HG02642 (cell line): ENCODE data around the gene GUF1.

Source experiments
- ATAC-seq: cut with Tn5 transposase; IDR thresholded peaks from one replicate; pipeline ENCODE4 v1.9.1; 2021; ENCODE audit warnings: mild to moderate bottlenecking; ENCODE audit not compliant: unreplicated experiment, poor library complexity

GUF1 gene, protein sequence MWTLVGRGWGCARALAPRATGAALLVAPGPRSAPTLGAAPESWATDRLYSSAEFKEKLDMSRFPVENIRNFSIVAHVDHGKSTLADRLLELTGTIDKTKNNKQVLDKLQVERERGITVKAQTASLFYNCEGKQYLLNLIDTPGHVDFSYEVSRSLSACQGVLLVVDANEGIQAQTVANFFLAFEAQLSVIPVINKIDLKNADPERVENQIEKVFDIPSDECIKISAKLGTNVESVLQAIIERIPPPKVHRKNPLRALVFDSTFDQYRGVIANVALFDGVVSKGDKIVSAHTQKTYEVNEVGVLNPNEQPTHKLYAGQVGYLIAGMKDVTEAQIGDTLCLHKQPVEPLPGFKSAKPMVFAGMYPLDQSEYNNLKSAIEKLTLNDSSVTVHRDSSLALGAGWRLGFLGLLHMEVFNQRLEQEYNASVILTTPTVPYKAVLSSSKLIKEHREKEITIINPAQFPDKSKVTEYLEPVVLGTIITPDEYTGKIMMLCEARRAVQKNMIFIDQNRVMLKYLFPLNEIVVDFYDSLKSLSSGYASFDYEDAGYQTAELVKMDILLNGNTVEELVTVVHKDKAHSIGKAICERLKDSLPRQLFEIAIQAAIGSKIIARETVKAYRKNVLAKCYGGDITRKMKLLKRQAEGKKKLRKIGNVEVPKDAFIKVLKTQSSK

DNA sequence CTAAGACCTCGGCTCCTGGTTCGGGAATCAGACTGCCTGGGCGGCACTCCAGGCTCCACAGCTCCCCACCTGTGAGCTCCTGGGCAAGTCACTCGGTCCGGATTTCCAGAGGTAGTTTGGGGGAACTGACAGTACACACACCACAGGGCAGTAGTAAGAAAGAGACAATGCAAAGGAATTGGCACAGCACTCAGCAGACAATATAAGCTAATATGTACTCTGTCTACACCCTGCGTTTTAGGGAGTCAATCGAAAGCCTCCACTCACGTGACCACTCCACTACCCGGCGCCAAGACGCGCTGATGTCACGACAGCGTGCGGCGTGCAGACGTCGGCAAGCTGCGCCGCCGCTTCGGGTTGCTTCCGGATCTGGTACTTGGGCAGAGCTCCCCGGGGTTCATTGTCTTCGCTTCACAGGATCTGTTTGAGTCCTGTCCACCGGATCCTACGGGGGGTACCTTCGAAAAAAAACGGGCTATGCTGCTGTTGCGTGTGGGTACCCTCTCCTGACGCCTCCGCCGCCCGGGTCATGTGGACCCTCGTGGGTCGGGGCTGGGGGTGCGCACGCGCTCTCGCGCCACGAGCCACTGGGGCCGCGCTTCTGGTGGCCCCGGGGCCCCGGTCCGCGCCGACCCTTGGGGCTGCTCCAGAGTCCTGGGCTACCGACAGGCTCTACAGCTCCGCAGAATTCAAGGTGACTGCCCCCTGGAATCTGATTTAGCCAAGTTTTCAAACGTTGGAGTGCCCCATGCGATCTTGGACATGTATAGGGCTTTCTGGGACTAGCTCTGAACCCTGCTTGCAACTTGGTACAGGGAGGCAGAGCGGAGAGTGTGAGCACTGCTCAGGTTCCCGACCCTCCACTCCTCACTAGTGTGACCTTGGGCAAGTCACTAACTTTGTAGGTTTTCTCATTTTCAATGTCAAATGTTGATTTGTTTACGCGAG is at the start of gene GUF1:
Gene GUF1 (plus strand): TSS at position 327 of the 948 bp plus-strand sequence. CDS start 203 bp downstream, at position 530.
- ATAC-seq: peak; percentile 98

DNA sequence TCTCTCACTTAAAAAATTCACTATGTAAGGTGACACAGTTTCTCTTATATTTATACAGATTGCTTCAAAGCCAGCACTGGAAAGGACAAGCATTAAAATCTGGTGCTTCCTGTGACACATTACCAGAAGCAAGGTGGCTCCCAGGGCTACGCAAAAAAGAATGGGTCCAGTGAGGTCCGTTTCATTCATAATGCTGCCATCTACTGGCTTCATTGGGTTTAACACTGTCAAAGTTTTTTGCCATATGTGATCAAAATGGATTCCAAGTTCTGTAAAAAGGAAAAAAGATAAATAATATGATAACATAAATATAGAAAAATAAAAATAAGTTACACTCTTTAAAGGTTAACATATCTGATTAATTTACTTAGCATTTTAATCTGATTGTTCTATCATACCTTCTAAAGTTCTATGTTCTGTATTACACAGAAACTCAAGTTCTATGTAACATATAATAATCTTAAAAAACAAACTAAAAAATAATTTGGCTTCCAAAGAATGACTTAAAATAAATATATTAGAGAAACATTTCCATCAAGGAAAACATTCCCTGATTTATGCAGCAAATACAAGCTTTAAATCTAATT is 48.8 kb upstream of the GUF1 start:
- peak; percentile 97 for ATAC-seq

DNA sequence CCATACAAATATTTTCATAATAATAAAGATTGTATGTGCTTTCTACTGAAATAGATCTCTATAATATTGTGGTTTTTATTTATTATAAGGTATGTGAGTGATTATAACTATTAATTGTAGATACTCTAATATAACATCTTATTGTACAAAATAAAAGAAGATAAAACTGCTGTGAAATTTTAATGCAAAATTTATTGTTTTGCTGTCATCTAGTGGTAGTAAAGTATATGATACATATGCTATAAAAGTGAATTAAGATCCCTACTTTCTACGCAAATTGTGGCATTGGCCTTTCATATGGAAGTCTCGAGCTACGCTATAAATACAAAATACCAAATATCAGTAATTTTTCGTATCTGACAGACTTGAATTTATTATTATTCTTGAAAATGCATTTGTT is 46.1 kb upstream of the GUF1 start:
- ATAC-seq: no peak

DNA sequence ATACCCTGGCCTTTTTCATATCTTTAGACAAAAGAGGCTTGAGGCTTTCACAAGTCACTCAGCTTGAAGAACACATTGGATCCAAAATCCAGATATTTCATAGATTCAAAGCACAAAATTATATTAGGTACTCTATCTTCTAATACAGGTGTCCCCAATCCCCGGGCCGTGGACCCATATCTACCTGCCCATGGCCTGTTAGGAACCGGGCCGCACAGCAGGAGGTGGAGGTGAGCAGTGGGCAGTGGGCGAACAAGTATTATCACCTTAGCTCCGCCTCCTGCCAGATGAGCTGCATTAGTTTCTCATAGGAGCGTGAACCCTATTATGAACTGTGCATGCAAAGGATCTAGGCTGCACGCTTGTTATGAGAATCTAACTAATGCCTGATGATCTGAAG is 45.5 kb upstream of the GUF1 start:
- ATAC-seq: no peak

DNA sequence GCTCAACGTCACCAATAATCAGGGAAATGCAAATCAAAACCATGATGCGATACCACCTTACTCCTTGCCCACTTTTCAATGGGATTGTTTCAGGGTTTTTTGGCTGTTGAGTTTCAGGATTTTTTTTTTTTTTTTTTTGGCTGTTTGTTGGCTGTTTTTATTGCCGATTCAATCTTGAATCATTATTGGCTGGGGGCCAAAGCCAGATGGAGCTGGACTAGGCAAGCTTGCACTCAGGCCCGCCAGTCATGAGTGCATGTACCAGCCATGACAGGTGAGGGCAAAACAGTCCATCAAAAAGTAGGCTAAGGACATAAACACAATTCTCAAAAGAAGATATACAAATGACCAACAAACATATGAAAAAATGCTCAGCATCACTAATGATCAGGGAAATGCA is 40.1 kb upstream of the GUF1 start:
- no peak for ATAC-seq

DNA sequence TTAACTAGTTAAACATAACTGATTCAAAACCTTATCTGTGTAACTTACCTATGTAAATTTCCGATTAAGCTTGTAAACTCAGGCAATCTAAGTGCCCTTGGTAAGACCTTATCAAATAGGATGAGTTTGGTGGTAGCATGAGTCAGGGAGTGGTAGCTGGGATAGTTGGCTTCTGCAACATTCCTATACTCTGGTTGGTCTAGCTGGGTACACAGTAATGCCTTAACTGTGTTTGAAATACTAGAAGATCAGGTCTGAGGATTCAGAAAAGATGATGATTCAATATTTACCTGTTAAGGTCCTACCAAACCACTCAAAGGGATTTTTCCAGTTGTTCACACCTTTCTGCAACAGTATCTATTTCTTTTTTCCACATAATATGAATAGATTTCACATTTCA is 32.1 kb upstream of the GUF1 start:
- no peak for ATAC-seq

DNA sequence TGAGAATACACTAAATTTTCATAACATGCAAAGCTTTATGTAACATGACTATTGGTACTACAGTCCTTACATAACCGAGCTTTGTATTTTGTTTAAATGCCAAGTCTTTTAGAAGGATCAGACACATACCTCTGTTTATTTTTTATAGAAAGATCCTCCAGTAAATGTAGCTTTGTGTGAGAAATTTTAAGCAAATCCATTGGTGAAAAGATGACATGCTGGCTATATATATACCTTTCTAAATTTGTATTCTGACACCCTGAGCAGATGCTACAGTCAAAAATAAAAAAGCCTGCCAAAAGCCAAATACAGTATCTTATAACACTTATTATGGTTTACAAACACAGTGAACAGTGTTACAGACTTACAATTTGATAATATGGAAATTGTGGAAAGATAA is 26.8 kb upstream of the GUF1 start, which contains the start of gene YIPF7:
Gene YIPF7 (minus strand): TSS at position 201 of the 400 bp plus-strand sequence. CDS start 1,525 bp downstream, outside the sequence.
- no peak for ATAC-seq

DNA sequence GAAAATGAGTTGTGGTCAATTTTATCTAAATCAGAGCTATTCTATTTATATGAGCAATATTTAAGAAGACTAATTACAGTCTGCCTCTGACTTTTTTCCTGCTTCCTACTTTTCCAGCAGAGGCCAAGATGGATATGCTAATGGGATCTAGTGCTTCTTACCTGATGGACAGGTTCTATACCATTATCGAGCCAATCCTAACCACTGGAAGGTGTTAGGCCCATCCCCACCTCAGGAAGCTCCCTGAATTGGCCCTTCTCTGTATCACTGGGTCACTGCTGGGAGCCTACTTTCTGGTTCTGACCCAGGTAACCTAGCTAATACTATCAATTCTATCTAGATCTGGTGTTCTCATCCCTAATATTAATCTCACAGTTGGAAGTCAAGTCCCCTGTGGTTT is 26.2 kb upstream of the GUF1 start:
- ATAC-seq: no peak

DNA sequence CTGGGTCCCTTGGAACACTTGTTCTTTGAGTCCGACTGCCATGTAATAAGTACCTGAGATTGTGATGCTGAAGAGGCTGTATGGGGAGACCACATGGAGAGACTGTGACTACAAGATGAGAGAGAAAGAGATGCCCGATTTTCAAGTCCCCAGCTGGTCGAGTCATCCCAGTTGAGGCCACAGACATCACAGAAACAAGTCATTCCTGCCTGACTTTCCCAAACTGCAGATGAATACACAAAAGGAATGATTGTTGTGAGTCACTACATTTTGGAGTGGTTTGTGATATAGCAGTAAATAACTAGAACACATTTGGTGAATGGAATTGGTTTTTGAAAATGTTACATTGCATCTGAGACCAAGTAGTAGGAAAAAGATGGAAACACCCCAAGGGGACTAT is 17.8 kb upstream of the GUF1 start:
- ATAC-seq: no peak

DNA sequence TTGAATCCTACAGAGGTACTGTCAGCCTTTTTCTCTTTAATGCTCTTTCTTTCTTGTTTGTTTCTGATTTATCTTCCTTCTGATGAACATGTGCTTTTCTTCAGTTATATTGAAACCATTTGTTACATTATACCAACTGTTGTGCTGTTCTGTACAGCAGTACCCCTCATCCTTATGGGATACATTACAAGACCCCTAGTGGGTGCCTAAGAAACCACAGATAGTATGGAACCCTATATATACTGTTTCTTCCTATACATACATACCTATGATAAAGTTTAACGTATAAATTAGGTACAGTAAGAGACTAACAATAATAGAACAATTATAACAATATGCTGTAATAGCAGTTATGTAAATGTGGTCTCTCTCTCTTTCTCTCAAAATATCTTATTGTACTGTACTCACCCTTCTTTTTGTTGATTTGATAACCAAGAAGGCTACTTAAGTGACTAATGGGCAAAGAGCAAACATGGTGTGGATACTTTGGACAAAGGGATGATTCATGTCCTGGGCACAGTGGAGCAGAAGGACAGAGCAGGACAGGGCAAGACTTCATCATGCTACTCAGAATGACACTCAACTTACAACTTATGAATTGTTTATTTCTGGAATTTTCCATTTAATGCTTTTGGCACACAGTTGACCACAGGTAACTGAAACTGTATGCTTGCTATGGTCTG is 16.1 kb upstream of the GUF1 start:
- ATAC-seq: no peak

DNA sequence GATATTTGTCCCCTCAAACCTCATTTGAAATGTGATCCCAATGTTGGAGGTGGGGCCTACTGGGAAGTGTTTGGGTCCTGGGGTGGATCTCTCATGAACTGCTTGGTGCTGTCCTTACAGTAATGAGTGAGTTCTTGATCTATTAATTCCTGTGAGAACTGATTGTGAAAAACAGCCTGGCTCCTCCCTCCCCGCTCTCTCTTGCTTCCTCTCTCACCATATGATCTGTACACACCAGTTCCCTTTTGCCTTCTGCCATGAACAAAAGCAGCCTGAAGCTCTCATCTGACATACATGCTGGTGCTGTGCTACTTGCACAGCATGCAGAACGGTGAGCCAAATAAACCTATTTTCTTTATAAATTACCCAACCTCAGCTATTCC is 15.6 kb upstream of the GUF1 start:
- ATAC-seq: peak; percentile 44

DNA sequence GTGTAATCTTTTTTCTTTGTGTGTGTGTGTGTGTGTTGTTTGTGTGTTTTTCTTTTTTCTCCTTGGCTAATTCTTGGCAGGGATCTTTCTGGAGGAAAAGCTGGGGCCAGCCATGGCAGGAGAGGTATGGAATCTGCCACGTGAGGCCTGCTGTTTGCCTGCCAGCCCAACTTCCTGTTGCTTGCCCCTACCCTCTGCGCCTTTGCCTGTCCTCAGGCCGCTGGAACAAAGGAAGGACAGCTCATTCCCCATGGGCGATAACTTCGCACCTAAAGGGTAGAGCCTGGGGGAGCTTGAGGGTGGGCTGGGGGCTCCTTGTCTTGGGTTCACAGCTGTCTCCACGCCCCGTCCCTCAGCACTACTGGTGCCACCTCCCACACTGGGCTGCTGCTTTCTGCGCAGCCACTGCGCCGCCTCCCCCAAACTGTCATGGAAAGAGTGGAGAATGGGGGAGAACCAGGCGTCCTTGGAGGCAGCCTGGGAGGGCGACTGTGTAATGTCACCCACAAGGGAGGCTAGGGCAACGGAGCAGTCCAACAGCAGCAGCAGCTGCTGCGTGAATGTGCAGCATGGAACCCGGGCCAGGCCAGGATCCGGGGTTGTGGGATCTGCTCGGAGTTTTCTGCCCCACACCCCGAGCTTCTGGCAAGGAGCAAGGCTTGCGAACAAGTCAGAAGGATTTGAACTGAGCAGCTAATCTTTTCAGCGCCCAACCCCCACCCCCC is 14.5 kb upstream of the GUF1 start:
- no peak for ATAC-seq

DNA sequence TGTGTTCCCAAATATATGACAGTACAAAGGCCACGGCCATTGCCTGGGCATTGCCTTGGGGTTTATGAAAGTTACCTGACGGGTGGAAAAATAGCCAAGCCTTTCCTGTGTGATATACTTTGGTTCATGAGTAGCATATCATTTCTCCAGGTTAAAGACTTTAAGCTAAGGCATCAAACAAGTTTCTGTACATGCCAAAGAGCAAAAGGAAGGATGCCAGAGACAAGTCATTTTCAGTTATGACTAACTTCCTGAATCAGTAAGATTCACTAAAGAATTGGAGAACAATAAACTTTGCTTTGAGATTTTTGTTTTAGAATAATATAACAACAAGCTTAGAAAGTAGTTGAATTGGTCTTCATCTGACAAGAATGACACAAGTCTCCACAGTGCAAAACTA is 9.7 kb upstream of the GUF1 start:
- ATAC-seq: no peak

DNA sequence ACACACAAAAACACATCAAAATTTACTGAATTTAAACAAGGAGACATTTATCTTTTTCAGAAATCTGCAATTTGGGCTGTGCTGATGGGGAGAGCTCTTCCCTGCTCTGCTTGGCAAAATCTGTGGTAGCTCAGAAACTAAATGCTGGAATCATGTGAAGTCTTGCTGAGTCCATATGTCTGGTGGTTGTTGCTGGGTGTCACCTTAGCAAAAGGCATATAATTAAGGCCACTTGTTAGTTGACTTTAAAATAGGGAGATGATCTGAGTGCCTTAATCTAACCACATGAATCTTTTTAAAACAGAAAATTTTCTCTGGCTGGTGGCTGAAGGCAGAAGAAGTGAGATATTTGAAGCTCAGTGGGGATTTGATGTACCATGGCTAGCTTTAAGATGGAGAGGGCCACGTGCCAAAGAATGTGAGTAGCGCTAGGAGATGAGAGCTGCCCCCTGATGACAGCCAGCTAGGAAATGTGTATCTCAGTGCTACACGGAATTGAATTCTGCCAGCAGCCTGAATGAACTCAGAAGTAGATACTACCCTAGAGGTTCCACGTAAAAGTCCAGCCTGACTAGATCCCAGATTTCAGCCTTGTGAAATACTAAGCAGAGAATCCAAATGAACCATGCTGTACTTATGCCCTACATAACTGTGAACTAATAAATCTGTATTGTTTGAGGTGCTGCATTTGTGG is 7.6 kb upstream of the GUF1 start:
- ATAC-seq: no peak

DNA sequence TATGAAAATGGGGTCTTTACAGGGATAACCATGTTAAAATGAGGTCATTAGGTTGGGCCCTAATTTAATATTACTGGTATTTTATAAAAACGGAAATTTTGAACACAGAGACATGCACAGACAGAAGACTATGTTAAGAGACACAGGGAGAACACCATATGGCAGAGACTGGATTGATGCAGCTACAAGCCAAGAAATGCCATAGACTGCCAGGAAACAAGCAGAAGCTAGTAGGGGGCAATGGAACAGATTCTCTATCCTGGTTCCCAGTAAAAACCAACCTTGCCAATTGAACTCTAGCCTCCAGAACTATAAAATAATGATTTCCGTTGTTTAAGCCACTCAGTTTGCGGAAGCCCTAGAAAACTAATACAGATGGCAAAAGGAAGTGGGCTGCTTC is 6.6 kb upstream of the GUF1 start:
- no peak for ATAC-seq

DNA sequence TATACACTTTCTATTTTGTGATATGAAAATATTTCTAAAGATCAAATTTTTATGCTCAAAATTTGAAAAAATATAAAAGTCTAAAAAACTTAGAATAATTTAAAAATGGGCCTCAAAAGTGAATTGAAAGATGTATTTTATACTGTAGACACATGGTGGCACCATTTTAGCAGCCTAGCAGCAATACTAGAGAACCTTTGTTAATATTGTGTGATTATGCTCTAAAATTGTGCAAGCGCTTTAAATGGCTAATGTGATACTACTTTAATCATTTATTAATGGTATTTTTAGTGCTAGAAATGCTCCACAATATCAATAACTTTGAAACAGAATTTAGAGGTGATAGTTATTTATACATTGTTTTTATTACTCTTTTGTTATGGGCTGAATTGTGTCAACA is 3.7 kb upstream of the GUF1 start:
- no peak for ATAC-seq

DNA sequence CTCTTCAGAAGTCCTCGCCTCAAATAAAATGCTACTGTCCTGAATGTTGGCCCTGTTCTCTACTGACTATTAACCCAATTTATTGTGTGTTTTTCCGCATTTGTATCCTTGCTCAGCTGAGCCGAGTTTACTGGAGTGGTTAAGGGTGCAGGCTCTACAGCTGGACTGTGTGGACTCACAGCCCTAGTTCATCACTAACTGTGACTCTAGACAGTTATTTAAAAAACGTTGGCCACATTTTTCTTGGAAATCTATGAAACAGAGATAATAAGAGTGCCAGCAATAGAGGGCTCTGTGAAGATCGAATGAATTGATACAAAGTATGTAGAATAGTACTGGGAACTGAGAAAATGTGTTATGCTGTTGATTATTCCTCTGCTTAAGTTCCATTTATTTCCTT is 2.9 kb upstream of the GUF1 start:
- no peak for ATAC-seq

DNA sequence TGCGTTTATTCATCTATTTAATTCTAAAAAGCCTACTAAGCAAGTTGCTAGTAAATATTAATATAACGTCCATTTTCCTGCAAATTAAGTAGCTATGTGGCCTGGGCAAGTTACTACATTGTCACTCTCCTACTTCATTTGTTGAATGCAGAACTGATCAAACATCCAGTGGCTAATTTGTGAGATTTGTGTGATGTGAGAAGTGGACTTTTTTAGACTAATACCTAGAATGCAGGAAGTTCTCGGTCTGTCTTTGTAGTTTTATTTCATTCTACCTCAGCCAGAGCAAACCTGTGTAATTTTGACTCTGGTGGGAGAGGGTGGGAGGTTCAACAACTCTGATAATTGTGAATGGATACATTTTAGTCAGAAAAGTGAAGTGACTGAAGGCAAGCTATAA is 840 bp downstream of the GUF1 start:
- ATAC-seq: peak; percentile 2

DNA sequence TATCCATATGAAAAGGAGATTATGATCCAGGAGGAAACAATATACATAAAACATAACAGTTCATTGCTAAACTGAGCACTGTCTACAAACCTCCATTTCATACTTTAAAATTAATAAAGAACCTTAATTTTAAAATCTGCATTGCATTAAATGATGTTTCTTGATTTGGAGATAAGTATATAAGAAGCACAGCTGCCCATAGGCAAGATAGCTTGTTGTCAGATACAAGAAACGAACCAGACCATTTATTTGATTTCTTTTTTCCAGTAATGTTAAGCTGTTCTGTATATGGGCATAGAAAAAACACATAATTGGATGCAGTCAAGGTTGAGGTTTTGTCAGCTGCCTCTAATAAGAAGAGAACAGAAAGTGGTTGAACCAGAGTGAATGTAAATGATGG is 6.4 kb downstream of the GUF1 start:
- no peak for ATAC-seq
